HG02884 (cell line): ENCODE measurements around the gene PTPRN2.

ENCODE experiments used
- ATAC-seq: cut with Tn5 transposase; IDR thresholded peaks from one replicate; pipeline ENCODE4 v1.9.1; 2021; ENCODE audit warnings: mild to moderate bottlenecking, moderate library complexity; ENCODE audit not compliant: unreplicated experiment

Gene PTPRN2

GRCh38 chr7:157771689-157772088 is 815.9 kb downstream of the PTPRN2 start:
- ATAC-seq: no peak

- ATAC-seq: no peak
Observed at GRCh38 chr7:157770716-157771320, 816.8 kb downstream of the PTPRN2 start.

GRCh38 chr7:157769526-157770215 is 818.0 kb downstream of the PTPRN2 start:
- no peak for ATAC-seq

- ATAC-seq: no peak
Observed at GRCh38 chr7:157769086-157769485, 818.5 kb downstream of the PTPRN2 start.

- ATAC-seq: no peak
Observed at GRCh38 chr7:157768198-157768597, 819.4 kb downstream of the PTPRN2 start.

GRCh38 chr7:157767506-157768197 is 820.0 kb downstream of the PTPRN2 start:
- no peak for ATAC-seq

GRCh38 chr7:157766098-157766497 is 821.5 kb downstream of the PTPRN2 start:
- no peak for ATAC-seq

- no peak for ATAC-seq
Observed at GRCh38 chr7:157764946-157765537, 822.6 kb downstream of the PTPRN2 start.

GRCh38 chr7:157764193-157764592 is 823.4 kb downstream of the PTPRN2 start:
- no peak for ATAC-seq

GRCh38 chr7:157763279-157764000 is 824.2 kb downstream of the PTPRN2 start:
- no peak for ATAC-seq

- no peak for ATAC-seq
Observed at GRCh38 chr7:157762824-157763223, 824.8 kb downstream of the PTPRN2 start.

- ATAC-seq: no peak
Observed at GRCh38 chr7:157760004-157760730, 827.5 kb downstream of the PTPRN2 start.

- no peak for ATAC-seq
Observed at GRCh38 chr7:157759246-157759805, 828.3 kb downstream of the PTPRN2 start.

GRCh38 chr7:157758468-157759245 is 829.0 kb downstream of the PTPRN2 start:
- ATAC-seq: no peak

GRCh38 chr7:157757776-157758467 is 829.7 kb downstream of the PTPRN2 start:
- no peak for ATAC-seq

- ATAC-seq: no peak
Observed at GRCh38 chr7:157757211-157757610, 830.4 kb downstream of the PTPRN2 start.

- ATAC-seq: no peak
Observed at GRCh38 chr7:157755741-157756140, 831.9 kb downstream of the PTPRN2 start.

GRCh38 chr7:157754416-157754790 is 833.2 kb downstream of the PTPRN2 start:
- no peak for ATAC-seq
